ENCODE results near the gene MEMO1. TPM values are rescaled to one million over a fixed set of nuclear protein-coding genes. Genes with fewer than 3 reads are reported as not detected.
"Not testable (repeated sequence)": the region's sequence is repeated elsewhere in the genome, so short reads cannot be mapped to it uniquely, and the experiment has no call there.

Gene MEMO1
- total RNA-seq, 1 donor from 2014 or later, result 59.6 TPM

GRCh38 chr2:32011485-32011960 is 715 bp upstream of the MEMO1 start:
- TF ChIP-seq, protein P1, sequence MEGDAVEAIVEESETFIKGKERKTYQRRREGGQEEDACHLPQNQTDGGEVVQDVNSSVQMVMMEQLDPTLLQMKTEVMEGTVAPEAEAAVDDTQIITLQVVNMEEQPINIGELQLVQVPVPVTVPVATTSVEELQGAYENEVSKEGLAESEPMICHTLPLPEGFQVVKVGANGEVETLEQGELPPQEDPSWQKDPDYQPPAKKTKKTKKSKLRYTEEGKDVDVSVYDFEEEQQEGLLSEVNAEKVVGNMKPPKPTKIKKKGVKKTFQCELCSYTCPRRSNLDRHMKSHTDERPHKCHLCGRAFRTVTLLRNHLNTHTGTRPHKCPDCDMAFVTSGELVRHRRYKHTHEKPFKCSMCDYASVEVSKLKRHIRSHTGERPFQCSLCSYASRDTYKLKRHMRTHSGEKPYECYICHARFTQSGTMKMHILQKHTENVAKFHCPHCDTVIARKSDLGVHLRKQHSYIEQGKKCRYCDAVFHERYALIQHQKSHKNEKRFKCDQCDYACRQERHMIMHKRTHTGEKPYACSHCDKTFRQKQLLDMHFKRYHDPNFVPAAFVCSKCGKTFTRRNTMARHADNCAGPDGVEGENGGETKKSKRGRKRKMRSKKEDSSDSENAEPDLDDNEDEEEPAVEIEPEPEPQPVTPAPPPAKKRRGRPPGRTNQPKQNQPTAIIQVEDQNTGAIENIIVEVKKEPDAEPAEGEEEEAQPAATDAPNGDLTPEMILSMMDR (IDR thresholded peaks at IDR 0.05; ENCODE audit: unreplicated experiment), result no peak
- Mint-ChIP-seq H3K4me3 (ENCODE audit: unreplicated experiment) (peak overlapping the region; percentile 96), H3K9me3 (ENCODE audit: unreplicated experiment) (no peaks in the 10 kb centered on the region), H3K27ac (ENCODE audit: unreplicated experiment) (peak overlapping the region; percentile 96), H3K27me3 (ENCODE audit: unreplicated experiment) (peaks cover 15% of the 10 kb centered on the region), H3K36me3 (ENCODE audit: low read depth, unreplicated experiment) (peaks cover 15% of the 10 kb centered on the region), H3K4me1 (ENCODE audit: unreplicated experiment) (peaks cover 13% of the 10 kb centered on the region)
- DNase-seq (ENCODE audit: low spot score), result no peak

GRCh38 chr2:32010280-32010669 is 533 bp downstream of the MEMO1 start:
- H3K27me3 Mint-ChIP-seq (ENCODE audit: unreplicated experiment), result peaks cover 15% of the 10 kb centered on the region
- DNase-seq (ENCODE audit: low spot score); H3K4me3 Mint-ChIP-seq (ENCODE audit: unreplicated experiment); H3K9me3 Mint-ChIP-seq (ENCODE audit: unreplicated experiment); H3K27ac Mint-ChIP-seq (ENCODE audit: unreplicated experiment); H3K36me3 Mint-ChIP-seq (ENCODE audit: low read depth, unreplicated experiment): not testable (repeated sequence)
- peaks cover 18% of the 10 kb centered on the region for H3K4me1 Mint-ChIP-seq (ENCODE audit: unreplicated experiment)

DNA sequence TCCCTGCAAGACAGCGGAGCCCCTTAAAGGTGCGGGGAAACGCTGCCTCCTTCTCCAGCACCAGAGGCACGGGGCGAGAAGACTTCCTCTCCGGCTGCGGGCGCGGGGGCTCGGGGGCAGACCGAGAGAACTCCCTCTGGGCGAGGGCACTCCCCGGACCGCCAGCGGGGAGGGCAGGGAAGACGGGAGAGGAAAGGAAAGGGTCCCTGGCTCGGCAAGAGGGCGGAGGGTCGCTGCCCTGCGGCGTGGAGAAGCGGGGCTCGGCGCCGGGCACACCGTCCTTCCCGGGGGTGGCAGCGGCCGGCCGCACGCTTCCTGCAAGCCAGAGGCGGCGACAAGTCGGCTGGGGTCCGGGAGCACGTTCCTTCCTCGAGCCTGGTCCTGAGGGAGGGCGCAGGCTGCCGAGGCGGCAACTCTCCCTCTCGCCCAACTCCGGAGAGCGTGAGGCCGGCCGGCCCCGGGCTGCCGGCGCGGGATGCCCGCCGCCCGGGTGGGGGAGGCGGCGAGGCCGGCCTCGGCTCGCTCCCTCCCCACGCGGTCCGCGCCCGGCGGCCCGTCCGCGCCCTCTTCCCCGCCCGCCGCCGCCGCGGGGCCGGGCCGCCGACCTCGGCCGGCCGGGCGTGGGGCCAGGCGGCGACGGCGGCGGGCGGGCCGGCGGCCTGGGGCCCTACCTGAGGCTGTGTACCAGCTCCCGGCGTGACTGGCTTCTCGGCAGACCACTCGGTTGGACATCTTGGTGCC is 1.1 kb downstream of the MEMO1 start:
- DNase-seq (ENCODE audit: low spot score), result peak; percentile 44

GRCh38 chr2:32008805-32009515 is 1.8 kb downstream of the MEMO1 start:
- Mint-ChIP-seq H3K36me3 (ENCODE audit: low read depth, unreplicated experiment) (peaks cover 9% of the 10 kb centered on the region), H3K9me3 (ENCODE audit: unreplicated experiment) (no peaks in the 10 kb centered on the region), H3K27me3 (ENCODE audit: unreplicated experiment) (peaks cover 15% of the 10 kb centered on the region), H3K4me1 (ENCODE audit: unreplicated experiment) (peaks cover 18% of the 10 kb centered on the region), H3K27ac (ENCODE audit: unreplicated experiment) (peak overlapping the region; percentile 85), H3K4me3 (ENCODE audit: unreplicated experiment) (peak overlapping the region; percentile 93)
- DNase-seq (ENCODE audit: low spot score), result no peak
- TF ChIP-seq, protein P1 (IDR thresholded peaks at IDR 0.05; ENCODE audit: unreplicated experiment), result no peak

More for the DNA sequence above, 1.1 kb downstream of the MEMO1 start:
- Mint-ChIP-seq H3K9me3 (ENCODE audit: unreplicated experiment) (no peaks in the 10 kb centered on the region), H3K27ac (ENCODE audit: unreplicated experiment) (peak overlapping the region; percentile 85), H3K36me3 (ENCODE audit: low read depth, unreplicated experiment) (peaks cover 9% of the 10 kb centered on the region), H3K4me1 (ENCODE audit: unreplicated experiment) (peaks cover 18% of the 10 kb centered on the region), H3K27me3 (ENCODE audit: unreplicated experiment) (peaks cover 15% of the 10 kb centered on the region), H3K4me3 (ENCODE audit: unreplicated experiment) (peak overlapping the region; percentile 93)
- TF ChIP-seq, protein P1 (IDR thresholded peaks at IDR 0.05; ENCODE audit: unreplicated experiment), result no peak

GRCh38 chr2:32007121-32007391 is 3.8 kb downstream of the MEMO1 start:
- TF ChIP-seq, protein P1 (IDR thresholded peaks at IDR 0.05; ENCODE audit: unreplicated experiment), result no peak
- H3K4me3 Mint-ChIP-seq (ENCODE audit: unreplicated experiment), result no peak overlapping the region
- H3K27ac Mint-ChIP-seq (ENCODE audit: unreplicated experiment), result no peak overlapping the region
- no peaks in the 10 kb centered on the region for H3K9me3 Mint-ChIP-seq (ENCODE audit: unreplicated experiment)
- peaks cover 8% of the 10 kb centered on the region for H3K36me3 Mint-ChIP-seq (ENCODE audit: low read depth, unreplicated experiment)
- peaks cover 14% of the 10 kb centered on the region for H3K27me3 Mint-ChIP-seq (ENCODE audit: unreplicated experiment)
- peaks cover 22% of the 10 kb centered on the region for H3K4me1 Mint-ChIP-seq (ENCODE audit: unreplicated experiment)
- DNase-seq (ENCODE audit: low spot score), result no peak
